Kidney tubule cell (primary cell): ENCODE results near the gene METAP2.

Experiments
- DNase-seq: peaks from one replicate; pipeline ENCODE4 v3.0.0-alpha.2; 2018; ENCODE audit warnings: low spot score

Gene METAP2

DNA sequence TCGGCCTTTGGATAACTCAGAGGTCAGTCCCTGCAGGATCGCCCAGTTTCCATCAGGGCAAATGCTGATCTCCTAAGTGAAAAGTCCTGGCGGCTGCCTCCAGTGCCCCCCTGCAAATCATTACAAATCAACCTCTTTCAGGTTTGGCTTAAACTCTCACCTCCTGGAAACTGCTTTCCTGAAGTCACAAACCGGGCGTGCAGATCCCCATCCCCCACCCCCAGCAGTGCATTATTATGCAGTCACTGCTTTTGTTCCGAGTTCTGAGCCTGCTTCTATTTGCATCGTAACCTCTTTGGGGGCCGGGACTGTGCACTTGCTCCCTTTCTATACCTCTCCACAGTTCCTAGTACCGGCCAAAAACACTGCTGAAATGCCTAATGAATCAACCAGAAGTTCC lies 77.4 kb downstream of the METAP2 start, which contains the start of gene USP44:
Gene USP44 (minus strand): TSS at position 172 of the 400 bp plus-strand sequence. CDS start 17,220 bp downstream, outside the sequence.
- no peak for DNase-seq

DNA sequence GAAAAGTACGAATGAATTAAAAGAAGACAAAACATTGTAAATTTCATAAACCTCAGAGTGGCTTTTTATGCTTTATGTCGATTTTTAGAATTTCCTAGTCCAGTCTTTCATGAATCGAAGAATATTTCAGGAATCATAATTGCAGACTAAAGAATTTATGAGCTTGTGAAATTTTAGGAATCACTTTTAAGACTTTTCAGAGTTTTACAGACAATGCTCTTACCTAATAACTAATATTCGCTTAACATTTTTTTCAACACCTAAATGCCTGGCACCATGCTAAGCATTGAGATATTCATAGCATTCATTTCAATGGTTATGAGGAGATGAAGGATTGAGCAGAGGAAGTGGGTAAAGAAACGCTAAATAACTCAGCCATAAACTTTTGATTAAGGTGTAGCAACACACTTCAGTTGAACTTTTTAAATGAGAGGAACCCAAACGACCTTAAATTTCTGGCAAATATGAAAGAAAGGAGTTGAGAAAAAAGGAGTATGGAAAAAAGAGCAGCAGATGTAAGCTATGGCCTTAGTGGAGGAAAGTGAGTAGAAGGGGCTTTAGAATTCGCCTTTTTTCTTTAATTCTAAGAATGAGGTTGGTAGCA lies 78.1 kb downstream of the METAP2 start:
- no peak for DNase-seq

DNA sequence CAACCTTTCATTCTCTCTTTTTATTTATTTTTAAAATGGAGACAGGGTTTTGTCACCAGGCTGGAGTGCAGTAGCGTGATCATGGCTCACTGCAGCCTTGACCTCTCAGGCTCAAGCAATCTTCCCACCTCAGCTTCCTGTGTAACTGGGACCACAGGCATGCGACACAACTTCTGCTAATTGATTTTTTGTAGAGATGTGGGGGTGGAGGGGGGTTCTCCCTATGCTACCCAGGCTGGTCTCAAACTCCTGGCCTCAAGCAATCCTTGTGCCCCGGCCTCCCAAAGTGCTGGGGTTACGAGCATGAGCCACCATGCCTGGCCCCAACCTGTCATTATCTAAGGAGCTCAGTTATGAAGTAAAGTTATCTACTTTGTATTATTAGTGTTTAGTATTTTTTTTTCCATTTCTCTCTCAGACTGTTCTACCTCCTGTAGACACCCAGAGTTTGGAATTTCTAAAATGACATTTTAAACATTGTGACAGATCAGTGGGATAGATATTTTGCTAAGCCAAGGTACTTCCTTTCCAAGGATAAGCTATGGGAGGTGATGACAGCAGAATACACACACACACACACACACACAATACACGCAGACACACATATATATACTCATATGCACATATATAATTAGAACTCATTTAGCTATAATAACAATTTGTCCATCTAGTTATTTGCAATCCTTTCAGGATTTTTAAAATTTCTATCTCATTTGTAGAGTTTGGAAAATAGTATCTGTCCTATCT lies 79.4 kb downstream of the METAP2 start:
- no peak for DNase-seq

DNA sequence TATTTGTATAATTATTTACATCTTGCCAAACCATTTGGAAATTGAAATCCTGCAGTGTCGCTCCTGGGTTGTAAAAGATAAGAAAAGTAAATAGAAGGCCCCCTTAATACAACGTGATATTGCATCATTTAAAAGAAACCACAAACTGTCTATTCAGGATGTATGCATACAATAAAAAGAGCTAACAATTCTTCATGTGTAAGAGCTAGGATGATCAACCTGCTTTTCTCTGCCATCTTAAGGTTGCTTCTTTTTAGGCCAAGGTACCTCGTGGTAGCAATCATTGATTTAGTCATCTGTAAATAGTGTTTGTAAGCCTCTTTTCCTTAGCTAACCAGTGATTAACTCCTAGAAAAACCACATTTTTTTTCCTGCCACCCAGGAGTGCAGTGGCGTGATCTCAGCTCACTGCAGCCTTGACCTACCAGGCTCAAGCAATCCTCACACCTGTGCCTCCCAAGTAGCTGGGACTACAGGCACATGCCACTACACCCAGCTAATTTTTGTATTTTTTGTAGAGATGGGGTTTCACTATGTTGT lies 80.7 kb downstream of the METAP2 start:
- no peak for DNase-seq

- DNase-seq = no peak
Measured at GRCh38 chr12:95557625-95558024, 83.7 kb downstream of the METAP2 start.
